ENCODE data around the gene STUB1.
A peak's percentile ranks its signal among the peaks of the same experiment; 100 is the strongest.
"Not testable (repeated sequence)": the region's sequence is repeated elsewhere in the genome, so short reads cannot be mapped to it uniquely, and the experiment has no call there.

The STUB1 gene

DNA sequence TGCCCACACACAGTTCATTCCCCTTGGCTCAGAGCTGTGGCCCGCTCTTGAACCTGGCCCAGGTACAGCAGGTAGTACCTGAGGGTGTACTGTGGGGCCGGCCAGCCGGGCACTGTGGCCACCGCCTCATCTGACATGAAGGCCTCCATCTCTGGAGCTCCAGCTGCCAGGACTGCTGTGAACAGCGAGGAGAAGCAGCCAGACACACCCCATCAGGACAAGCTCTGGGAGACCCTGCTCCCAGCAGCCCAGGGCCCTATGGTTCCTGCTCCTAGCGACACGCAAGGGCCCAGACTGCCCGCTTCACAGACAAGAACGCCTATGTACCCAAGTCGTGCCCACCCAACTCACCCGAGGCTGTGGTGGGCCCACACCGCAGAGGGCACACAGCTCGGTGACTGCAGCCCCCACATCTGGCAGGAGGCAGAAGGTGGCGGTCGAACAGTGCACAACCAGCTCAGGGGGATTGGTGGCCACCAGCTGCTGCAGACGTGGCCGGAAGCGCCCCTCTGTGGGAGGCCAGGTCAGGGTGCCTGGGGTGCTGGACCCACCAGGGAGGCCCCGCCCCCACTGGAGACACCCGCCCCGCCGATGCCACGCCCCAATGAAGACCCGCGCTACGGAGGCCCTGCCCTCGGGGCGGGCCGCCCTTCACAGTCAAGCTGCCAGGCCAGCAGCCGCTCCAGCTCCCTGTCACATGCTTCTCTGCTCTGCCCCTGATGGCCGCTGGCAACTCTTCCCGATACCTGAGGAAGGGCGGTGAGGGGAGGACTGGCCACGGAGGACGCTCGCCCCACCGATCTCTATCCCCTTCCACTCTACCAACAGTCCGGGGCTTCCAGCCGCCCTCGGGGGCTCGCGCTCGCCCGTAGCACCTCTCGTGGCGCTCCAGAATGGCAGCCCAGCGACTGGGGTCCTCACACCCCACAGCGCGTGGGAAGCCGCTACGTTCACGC is 1.1 kb upstream of the STUB1 start:
- DNase-seq (ENCODE audit: low read depth) = peak; percentile 64

DNA sequence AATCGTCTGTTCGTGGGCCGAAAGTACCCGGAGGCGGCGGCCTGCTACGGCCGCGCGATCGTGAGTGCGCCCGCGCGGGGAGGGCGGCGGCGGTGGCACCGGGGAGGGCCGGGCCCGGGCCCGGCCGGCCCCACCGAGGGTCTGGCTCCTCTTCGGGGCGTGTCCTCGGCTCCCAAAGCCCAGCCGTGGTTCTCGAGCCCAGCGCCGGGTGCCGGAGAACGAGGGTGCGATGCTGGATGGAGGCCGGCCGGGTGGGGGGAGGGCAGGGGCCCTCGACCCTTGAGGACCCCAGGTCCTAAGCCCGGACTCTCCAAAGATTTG is 375 bp downstream of the STUB1 start:
- no peak for DNase-seq (ENCODE audit: low read depth)

- no peak for DNase-seq (ENCODE audit: low read depth)
These were observed 946 bp downstream of the STUB1 start for GRCh38 chr16:680967-681745.

- DNase-seq (ENCODE audit: low read depth) = no peak
These were observed 1.7 kb downstream of the STUB1 start for GRCh38 chr16:681746-682427.

DNA sequence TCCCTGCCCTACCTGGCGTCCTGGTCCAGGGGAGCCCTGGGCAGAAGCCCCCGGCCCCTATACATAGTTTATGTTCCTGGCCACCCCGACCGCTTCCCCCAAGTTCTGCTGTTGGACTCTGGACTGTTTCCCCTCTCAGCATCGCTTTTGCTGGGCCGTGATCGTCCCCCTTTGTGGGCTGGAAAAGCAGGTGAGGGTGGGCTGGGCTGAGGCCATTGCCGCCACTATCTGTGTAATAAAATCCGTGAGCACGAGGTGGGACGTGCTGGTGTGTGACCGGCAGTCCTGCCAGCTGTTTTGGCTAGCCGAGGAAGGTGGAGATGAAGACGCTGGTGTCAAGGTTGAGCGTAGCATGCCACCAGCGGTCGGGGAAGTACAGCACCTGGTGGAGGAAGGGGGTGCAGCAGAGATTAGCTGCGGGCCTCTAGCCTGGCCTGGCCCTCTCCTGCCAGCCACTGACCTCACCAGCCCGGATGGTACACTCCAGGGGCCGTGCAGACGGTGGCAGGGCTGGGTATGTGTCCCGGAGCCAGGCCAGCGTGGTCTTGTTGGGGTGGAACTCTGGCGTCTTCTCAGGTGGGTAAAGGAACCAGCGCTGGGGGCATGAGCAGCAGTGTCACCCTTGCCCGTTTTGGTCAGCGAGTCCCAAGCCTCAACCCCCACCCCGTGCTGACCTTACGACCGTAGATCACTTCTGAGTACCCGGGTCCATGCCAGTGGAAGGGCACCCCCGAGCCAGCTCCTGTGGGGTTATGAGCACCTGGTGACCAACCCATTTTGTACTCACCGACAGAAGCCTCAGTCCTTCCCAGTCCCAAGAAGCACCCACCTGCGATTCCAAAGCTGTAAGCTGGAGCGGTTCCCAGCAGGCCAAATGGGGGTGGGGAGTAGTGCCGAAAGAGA is 2.5 kb downstream of the STUB1 start:
- no peak for DNase-seq (ENCODE audit: low read depth)

GRCh38 chr16:683396-684070 is 3.3 kb downstream of the STUB1 start:
- no peak for DNase-seq (ENCODE audit: low read depth)

DNA sequence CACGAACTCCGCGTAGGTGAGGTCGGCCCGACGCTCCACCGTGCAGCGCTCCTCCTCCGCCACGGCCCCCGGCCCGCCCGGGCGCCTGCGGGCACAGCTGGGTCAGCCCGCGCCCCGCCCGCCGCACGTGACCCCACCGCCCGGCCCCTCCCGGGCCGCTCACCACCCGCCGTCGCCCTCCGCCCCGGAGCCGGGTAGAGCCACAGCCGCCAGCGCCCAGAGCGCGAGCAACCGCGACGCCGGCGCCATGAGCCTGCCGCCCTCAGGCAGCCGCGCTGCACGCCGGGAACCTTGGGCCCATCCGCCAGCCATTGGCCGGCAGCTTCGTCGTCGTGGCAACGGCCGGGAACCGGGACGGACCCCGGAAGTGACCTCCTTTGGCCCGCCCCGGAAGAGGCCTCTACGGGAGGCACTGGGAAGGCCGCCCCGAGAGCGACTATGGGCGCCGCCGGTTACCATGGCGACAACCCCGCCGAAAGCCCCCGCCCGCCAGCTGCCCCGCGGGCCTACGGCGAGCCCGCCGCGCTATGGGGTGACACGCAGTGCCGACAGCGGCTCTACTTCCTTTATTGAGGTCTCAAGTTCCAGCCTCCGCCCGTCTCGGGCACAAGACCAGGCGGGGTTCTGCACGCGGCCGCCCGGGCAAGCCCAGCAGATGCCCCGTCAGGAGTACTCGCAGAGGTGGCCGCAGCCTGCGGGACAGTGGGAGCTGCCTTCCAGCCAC is 4.0 kb downstream of the STUB1 start, which contains the start of gene JMJD8:
Gene JMJD8 (minus strand): TSS at position 264 of the 724 bp plus-strand sequence. CDS start 15 bp downstream, at position 249.
- DNase-seq (ENCODE audit: low read depth) = peak; percentile 97

DNA sequence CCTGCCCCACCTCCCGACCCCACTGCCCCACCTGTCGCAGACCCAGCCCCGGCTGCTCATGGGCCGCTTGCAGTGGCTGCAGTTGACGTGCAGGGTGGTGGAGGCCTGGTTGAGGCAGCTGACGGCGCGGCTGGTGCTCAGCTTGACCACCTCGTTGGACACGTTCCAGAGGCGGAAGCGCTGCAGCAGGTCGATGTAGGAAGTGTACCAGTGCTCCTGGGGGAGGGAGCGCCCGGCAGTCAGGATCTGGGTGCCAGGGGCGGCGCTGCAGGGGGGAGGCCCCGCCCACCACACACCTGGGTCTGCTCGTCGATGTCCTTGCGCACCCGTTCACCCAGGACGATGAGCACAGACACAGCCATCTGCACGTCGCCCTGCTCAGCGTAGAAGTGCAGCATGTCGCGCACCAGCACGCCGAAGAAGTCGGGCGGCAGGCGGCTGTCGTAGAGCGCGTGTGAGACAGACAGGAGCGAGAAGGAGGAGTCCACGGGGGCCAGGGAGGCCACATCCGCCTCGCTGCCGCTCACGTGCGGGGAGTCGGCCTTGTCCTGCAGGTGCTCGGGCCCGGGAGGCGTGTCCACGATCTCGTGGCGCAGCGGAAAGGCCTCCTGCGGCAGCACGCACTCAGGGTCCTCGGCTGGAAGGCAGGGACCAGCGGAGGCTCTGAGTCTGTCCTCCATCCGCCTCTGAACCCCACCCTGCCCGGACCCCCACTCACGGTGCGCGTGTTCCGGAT is 4.9 kb downstream of the STUB1 start:
- DNase-seq (ENCODE audit: low read depth) = no peak

DNA sequence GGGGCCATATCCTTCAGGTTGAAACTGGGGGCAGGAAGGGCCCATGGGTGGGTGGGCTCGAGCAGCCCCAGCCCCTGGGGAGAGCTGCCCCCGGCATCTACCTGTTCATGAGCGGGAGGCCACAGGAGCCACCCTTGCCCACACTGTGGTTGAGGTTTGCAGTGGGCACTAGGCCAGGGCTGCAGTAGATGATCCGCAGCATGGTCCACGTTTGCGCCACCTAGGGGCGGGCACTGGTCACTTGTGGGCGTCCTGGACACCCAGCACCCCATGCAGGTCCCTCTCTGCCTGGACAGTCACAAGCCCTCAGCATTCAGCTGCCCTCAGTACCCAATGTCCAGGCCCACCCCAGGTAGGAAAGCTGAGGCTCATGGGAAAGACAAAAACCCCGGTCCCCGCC is 5.8 kb downstream of the STUB1 start:
- DNase-seq (ENCODE audit: low read depth) = no peak

- DNase-seq (ENCODE audit: low read depth) = no peak
These were observed 6.5 kb downstream of the STUB1 start for GRCh38 chr16:686459-687260.

DNA sequence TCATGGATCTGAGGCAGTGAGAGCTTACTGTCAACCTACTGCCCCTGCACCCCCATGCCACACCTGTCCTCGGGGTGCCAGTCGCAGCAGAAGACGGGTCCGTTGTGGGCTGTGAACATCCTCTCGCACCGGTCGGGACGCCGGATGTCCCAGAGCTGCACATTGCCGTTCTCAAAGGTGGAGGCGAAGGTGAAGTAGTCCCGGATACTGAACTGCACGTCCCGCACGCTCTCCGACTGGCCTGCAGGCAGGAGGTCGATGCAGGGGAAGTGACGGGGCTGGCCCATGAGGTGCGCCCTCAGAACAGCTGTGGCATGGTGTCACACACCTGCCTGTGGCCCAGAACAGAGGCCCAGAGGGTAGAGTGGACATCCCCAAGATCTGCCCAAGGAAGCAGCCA is 7.3 kb downstream of the STUB1 start:
- no peak for DNase-seq (ENCODE audit: low read depth)

DNA sequence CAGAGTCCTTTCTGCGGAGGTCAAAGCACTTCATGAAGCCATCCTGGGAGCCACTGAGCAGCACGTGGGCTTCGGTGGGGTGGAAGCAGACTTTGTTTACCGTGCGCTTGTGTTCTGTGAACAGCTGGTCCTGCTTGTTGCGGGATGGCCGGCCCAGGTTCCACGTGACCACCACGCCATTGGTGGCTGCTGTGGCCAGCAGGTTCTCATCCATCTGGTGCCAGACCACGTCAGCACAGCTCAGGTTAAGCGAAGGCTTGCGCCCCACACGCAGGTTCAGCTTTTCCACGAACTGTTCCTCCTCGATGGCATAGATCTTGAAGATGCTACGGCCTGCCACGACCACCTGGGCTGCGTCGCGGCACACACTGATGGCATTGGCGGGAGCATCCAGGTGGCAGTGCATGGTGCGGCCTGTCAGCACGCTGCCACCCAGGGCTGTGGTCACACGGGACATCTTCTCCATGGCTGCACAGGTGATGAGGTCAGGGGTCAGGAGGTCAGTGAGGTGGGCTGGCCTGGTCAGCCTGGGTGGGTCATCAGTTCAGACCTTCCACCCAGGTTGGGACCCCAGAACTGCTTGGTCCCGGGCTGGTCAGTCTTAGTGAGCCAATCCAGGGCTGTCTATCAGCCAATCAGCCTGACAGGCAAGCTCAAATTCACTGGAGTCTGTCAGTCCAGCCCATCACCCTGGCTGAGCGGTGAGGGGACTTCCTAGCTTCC is 9.1 kb downstream of the STUB1 start:
- DNase-seq (ENCODE audit: low read depth) = no peak

GRCh38 chr16:691242-691641 is 11.0 kb downstream of the STUB1 start:
- not testable (repeated sequence) for DNase-seq (ENCODE audit: low read depth)

DNA sequence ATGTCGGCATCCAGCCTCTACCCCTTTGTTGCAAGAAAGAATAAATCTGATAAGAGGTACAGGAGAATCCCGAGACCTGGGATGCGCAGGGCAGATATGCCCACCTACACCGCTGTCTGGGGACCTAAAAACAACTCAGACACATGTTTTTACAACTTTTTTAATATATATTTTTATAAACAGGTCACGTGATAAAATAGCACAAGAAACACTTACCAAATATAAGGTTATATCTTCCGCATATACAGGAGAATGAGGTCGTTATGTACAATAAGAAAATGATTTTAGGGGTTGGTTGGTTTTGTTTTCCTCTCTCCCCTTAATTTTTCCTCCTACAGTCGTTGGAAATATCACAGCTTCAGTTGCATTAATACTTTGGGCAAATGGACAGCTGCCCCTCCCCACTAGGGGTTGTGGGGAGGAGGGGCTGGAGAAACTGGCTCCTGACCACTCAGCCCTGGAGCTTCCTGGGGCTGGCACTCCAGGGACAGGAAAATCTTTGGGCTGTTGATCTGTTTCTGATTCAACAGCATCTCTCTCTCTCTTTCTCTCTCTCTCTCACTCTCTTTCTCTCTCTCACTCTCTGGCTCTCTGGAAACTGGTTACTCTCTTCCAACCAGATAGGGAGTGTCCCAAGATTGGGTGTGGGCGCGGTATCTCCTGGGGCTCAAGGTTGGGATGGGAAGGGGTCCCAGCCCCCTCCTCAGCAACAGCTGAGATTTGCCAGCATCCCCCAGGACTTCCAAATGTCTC is 12.3 kb downstream of the STUB1 start:
- no peak for DNase-seq (ENCODE audit: low read depth)

DNA sequence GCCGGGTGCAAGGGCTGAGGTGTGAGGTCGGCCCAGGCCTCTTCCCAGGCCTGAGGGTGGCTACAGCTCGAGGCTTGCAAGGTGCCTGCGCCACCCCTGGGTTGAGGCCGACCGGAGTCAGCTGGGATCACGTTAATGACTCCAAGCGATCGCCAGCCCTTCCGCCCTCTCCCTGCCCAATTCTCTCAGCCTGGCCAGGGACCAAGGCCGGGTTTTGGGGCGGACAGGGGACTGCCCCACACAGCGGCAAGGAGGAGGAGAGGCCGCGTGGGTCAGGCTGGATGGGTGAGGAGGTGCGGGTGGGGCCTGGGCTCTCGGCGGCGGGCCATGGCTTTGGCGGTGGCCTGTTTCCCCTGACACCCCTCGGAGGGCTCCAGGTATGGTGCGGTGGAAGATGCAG is 13.2 kb downstream of the STUB1 start:
- no peak for DNase-seq (ENCODE audit: low read depth)

GRCh38 chr16:693766-694165 is 13.6 kb downstream of the STUB1 start:
- DNase-seq (ENCODE audit: low read depth) = no peak

- DNase-seq (ENCODE audit: low read depth) = no peak
These were observed 14.1 kb downstream of the STUB1 start for GRCh38 chr16:694187-694862.
